ENCODE data around the gene RFX8. TPM values are rescaled to one million over a fixed set of nuclear protein-coding genes. Genes with fewer than 3 reads are reported as not detected.

RFX8 gene
- polyA plus RNA-seq, 4 donors, result 0.10 to 0.35 TPM; not detected in 2

DNA sequence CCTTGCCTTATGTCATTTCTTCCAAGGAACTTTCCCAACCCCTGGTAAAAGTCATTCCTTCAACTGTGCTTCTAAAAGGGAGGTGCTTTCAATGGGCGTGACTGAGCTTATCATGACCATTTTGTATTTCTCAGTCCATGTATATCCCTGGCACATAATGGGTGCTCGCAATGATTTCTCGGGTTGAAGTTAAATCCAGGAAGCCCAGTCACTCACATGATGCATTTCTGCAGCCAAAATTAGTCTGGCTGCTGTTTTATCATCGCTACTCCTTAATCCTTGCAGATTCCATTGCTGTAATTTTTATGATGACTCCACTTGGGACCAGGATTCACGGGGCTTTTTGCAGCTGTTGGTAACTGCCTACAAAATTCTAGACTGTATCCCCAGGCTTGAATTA is 25.9 kb upstream of the RFX8 start:
- no peak overlapping the region for H3K27ac ChIP-seq (ENCODE audit: low read depth in 1 of 3, low read length in 2 of 3)

DNA sequence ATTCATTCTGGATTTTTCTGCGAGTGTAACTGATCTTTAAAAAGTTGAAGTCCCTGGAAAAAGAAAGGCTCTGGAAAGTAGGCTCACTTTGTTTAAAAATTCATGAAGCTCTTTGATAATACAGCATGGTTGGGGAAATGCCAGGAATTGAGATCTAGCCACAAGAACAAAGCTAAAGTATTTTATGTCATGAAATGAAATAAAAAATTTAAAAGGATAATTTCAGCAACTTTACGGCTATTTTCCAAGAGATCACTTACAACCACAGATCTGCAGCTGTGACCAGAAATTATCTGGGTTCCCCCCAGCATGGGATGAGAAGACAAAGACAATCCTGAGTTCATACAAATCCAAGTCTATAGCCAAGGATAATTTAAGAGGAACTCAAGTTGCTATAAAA is 25.3 kb upstream of the RFX8 start:
- Histone ChIP-seq H3K36me3 (ENCODE audit: control insufficient read depth in 3 of 3, insufficient read depth in 2 of 3, low read depth in 1 of 3, low read length in 3 of 3) (no peaks in the 10 kb centered on the region), H3K9me3 (ENCODE audit: control insufficient read depth in 2 of 2, insufficient read depth in 1 of 2, low read depth in 1 of 2, low read length in 1 of 2) (no peaks in the 10 kb centered on the region), H3K27me3 (ENCODE audit: control insufficient read depth in 3 of 3, insufficient read depth in 3 of 3, low read length in 3 of 3) (no peaks in the 10 kb centered on the region), H3K27ac (ENCODE audit: low read depth in 1 of 3, low read length in 2 of 3) (no peak overlapping the region), H3K4me1 (ENCODE audit: control insufficient read depth in 3 of 3, insufficient read depth in 2 of 3, low read depth in 1 of 3, low read length in 2 of 3) (no peaks in the 10 kb centered on the region), H3K4me3 (ENCODE audit: low read depth in 1 of 3, low read length in 3 of 3) (no peak overlapping the region)
- DNase-seq, result no peak
- WGBS, 3 donors, result 66 to 73% (median 72%) methylated on average over 2 of the region's 2 CpGs
- no peak for FAIRE-seq

More for the DNA sequence above, 25.9 kb upstream of the RFX8 start:
- Histone ChIP-seq H3K9me3 (ENCODE audit: control insufficient read depth in 2 of 2, insufficient read depth in 1 of 2, low read depth in 1 of 2, low read length in 1 of 2) (no peaks in the 10 kb centered on the region), H3K4me1 (ENCODE audit: control insufficient read depth in 3 of 3, insufficient read depth in 2 of 3, low read depth in 1 of 3, low read length in 2 of 3) (no peaks in the 10 kb centered on the region), H3K27me3 (ENCODE audit: control insufficient read depth in 3 of 3, insufficient read depth in 3 of 3, low read length in 3 of 3) (no peaks in the 10 kb centered on the region), H3K36me3 (ENCODE audit: control insufficient read depth in 3 of 3, insufficient read depth in 2 of 3, low read depth in 1 of 3, low read length in 3 of 3) (no peaks in the 10 kb centered on the region), H3K4me3 (ENCODE audit: low read depth in 1 of 3, low read length in 3 of 3) (no peak overlapping the region)
- no peak for DNase-seq
- 42 to 50% (median 50%) methylated on average over 5 of the region's 5 CpGs for WGBS, 3 donors
- no peak for FAIRE-seq

DNA sequence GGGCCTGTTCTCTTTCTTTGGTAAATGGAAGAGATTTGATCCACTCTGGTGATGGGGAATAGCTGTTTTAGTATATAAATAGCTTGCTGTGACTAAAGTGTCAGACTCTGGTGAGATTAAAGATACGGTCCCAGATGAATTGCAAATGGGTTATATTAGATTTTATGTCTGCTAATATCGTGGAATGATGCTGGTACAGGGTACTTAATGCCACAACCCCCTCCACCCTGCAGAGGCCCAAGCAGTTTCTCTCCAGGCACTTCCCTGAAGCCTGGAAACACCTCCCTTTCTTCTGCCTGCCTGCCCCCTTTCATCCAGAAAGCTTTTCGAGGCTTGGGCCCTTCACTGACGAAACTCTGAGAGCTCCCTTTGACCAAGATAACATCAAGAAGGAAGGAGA is 21.4 kb upstream of the RFX8 start:
- no peak for DNase-seq
- WGBS, 3 donors, result 75 to 89% (median 86%) methylated on average over 4 of the region's 4 CpGs
- no peaks in the 10 kb centered on the region for H3K9me3 ChIP-seq (ENCODE audit: control insufficient read depth in 2 of 2, insufficient read depth in 1 of 2, low read depth in 1 of 2, low read length in 1 of 2)
- no peaks in the 10 kb centered on the region for H3K27me3 ChIP-seq (ENCODE audit: control insufficient read depth in 3 of 3, insufficient read depth in 3 of 3, low read length in 3 of 3)
- H3K4me1 ChIP-seq (ENCODE audit: control insufficient read depth in 3 of 3, insufficient read depth in 2 of 3, low read depth in 1 of 3, low read length in 2 of 3), result no peaks in the 10 kb centered on the region
- FAIRE-seq, result no peak
- no peak overlapping the region for H3K4me3 ChIP-seq (ENCODE audit: low read depth in 1 of 3, low read length in 3 of 3)
- no peaks in the 10 kb centered on the region for H3K36me3 ChIP-seq (ENCODE audit: control insufficient read depth in 3 of 3, insufficient read depth in 2 of 3, low read depth in 1 of 3, low read length in 3 of 3)
- H3K27ac ChIP-seq (ENCODE audit: low read depth in 1 of 3, low read length in 2 of 3), result no peak overlapping the region

DNA sequence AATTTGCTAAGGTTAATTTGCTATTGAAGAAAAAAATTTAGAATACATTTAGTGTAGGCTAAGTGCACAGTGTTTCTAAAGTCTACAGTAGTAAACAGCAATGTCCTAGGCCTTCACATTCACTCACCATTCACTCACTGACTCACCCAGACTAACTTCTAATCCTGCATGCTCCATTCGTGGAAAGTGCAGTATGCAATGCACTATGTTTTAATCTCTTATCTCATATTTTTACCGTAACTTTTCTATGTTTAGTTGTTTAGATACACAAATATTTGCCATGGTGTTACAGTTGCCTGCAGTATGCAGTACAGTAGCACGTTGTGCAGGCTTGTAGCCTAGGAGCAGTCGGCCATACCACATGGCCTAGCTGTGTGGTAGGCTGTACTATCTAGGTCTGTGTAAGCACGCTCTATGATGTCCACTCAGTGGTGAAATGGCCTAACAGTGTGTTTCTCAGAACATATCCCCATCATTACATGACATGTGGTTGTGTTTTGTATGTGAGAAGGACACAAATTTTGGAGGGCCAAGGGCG is 18.1 kb upstream of the RFX8 start:
- 86 to 92% (median 89%) methylated on average over 6 of the region's 6 CpGs for WGBS, 3 donors
- Histone ChIP-seq H3K27ac (ENCODE audit: low read depth in 1 of 3, low read length in 2 of 3) (no peak overlapping the region), H3K36me3 (ENCODE audit: control insufficient read depth in 3 of 3, insufficient read depth in 2 of 3, low read depth in 1 of 3, low read length in 3 of 3) (no peaks in the 10 kb centered on the region), H3K4me1 (ENCODE audit: control insufficient read depth in 3 of 3, insufficient read depth in 2 of 3, low read depth in 1 of 3, low read length in 2 of 3) (no peaks in the 10 kb centered on the region), H3K9me3 (ENCODE audit: control insufficient read depth in 2 of 2, insufficient read depth in 1 of 2, low read depth in 1 of 2, low read length in 1 of 2) (peaks cover 0 to 5% of the 10 kb centered on the region in 2 donors), H3K4me3 (ENCODE audit: low read depth in 1 of 3, low read length in 3 of 3) (no peak overlapping the region), H3K27me3 (ENCODE audit: control insufficient read depth in 3 of 3, insufficient read depth in 3 of 3, low read length in 3 of 3) (no peaks in the 10 kb centered on the region)
- DNase-seq (no peak), FAIRE-seq (no peak)

DNA sequence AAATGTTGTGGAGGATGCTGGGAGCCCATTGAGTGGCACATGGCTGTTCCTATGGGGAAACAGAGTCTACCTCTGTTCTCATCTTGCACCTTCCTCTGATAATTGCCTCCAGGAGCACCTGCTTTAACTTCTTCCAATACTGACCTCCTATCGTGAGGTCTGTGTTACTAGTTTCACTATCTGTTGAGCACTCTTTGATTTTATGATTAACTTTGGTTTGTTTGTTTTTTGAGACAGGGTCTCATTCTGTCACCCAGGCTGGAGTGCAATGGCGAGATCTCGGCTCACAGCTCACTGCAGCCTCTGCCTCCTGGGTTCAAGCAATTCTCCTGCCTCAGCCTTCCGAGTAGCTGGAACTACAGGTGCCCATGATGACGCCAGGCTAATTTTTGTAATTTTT is 12.1 kb upstream of the RFX8 start:
- Histone ChIP-seq H3K27ac (ENCODE audit: low read depth in 1 of 3, low read length in 2 of 3) (no peak overlapping the region), H3K4me1 (ENCODE audit: control insufficient read depth in 3 of 3, insufficient read depth in 2 of 3, low read depth in 1 of 3, low read length in 2 of 3) (no peaks in the 10 kb centered on the region), H3K4me3 (ENCODE audit: low read depth in 1 of 3, low read length in 3 of 3) (no peak overlapping the region), H3K27me3 (ENCODE audit: control insufficient read depth in 3 of 3, insufficient read depth in 3 of 3, low read length in 3 of 3) (peaks cover 0 to 5% (median 0%) of the 10 kb centered on the region in 3 donors), H3K36me3 (ENCODE audit: control insufficient read depth in 3 of 3, insufficient read depth in 2 of 3, low read depth in 1 of 3, low read length in 3 of 3) (no peaks in the 10 kb centered on the region), H3K9me3 (ENCODE audit: control insufficient read depth in 2 of 2, insufficient read depth in 1 of 2, low read depth in 1 of 2, low read length in 1 of 2) (peaks cover 0 to 7% of the 10 kb centered on the region in 2 donors)
- WGBS, 3 donors, result 41 to 69% (median 55%) methylated on average over 5 of the region's 5 CpGs
- DNase-seq (no peak), FAIRE-seq (no peak)

DNA sequence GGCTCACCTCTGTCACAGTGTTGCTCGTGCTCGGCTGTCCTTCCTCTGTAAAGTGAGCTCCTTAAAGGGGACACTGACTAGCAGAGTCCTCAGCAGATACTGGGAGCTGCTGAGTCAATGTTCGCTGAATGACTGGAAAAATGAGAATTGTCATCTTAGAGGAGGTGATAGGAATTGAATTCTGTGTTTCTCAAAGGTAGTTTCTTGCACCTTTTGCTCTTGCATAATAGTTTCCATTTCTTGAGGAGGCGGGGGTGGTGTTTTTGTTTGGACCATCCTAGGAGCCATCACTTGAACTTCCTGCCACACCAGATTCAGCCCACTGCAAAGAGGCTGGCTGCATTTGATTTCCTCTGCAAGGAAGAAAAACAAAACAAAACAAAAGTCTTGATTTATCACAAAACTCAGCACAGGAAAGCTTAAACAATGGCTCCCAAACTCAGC is 11.4 kb upstream of the RFX8 start:
- no peak for FAIRE-seq
- no peak for DNase-seq

DNA sequence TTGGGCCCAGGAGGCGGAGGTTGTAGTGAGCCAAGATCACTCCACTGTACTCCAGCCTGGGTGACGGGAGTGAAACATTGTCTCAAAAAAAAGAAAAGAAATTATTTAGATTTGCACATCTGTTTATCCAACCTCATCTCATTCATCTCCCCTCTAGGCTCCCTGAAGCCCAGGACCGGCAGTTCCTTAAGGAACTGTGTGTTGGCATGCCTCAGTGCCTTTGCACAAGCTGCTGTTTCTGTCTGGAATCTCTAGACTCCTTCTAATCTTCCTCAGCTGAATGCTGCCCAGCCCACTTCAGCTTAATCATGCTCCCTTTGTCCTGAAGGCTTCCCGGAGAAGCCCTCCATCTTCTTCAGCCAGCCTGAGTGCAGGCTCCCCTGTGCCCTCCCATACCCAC is 10.9 kb upstream of the RFX8 start:
- Histone ChIP-seq H3K27ac (ENCODE audit: low read depth in 1 of 3, low read length in 2 of 3) (no peak overlapping the region), H3K4me3 (ENCODE audit: low read depth in 1 of 3, low read length in 3 of 3) (no peak overlapping the region), H3K4me1 (ENCODE audit: control insufficient read depth in 3 of 3, insufficient read depth in 2 of 3, low read depth in 1 of 3, low read length in 2 of 3) (no peaks in the 10 kb centered on the region), H3K27me3 (ENCODE audit: control insufficient read depth in 3 of 3, insufficient read depth in 3 of 3, low read length in 3 of 3) (peaks cover 0 to 5% (median 0%) of the 10 kb centered on the region in 3 donors), H3K36me3 (ENCODE audit: control insufficient read depth in 3 of 3, insufficient read depth in 2 of 3, low read depth in 1 of 3, low read length in 3 of 3) (no peaks in the 10 kb centered on the region), H3K9me3 (ENCODE audit: control insufficient read depth in 2 of 2, insufficient read depth in 1 of 2, low read depth in 1 of 2, low read length in 1 of 2) (peaks cover 0 to 7% of the 10 kb centered on the region in 2 donors)
- 88 to 92% (median 88%) methylated on average over 4 of the region's 4 CpGs for WGBS, 3 donors
- DNase-seq (no peak), FAIRE-seq (no peak)

More for the DNA sequence above, 11.4 kb upstream of the RFX8 start:
- Histone ChIP-seq H3K27me3 (ENCODE audit: control insufficient read depth in 3 of 3, insufficient read depth in 3 of 3, low read length in 3 of 3) (peaks cover 0 to 5% (median 0%) of the 10 kb centered on the region in 3 donors), H3K36me3 (ENCODE audit: control insufficient read depth in 3 of 3, insufficient read depth in 2 of 3, low read depth in 1 of 3, low read length in 3 of 3) (no peaks in the 10 kb centered on the region), H3K4me1 (ENCODE audit: control insufficient read depth in 3 of 3, insufficient read depth in 2 of 3, low read depth in 1 of 3, low read length in 2 of 3) (no peaks in the 10 kb centered on the region), H3K9me3 (ENCODE audit: control insufficient read depth in 2 of 2, insufficient read depth in 1 of 2, low read depth in 1 of 2, low read length in 1 of 2) (peaks cover 0 to 7% of the 10 kb centered on the region in 2 donors), H3K4me3 (ENCODE audit: low read depth in 1 of 3, low read length in 3 of 3) (no peak overlapping the region), H3K27ac (ENCODE audit: low read depth in 1 of 3, low read length in 2 of 3) (no peak overlapping the region)
- WGBS, 3 donors, result 68 to 82% (median 76%) methylated on average over 4 of the region's 4 CpGs

DNA sequence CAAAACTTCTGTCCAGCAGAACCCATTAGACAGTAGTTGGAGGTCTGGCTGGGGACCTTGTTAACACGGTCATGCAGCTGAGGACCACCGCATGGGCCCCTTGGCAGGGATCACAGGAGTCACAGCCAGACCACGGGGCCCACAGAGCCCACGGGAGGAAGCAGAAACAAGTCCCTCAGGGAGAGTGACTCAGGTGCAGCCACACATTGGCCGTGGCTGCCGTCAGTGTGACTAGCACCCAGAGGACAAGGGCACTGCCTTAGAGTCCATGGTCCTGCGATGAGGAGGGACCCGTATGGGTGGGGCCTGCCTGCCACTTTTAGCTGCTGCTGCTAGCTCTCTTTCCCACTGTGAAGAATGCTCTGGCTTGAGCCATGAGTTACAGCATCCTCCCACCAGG is 5.9 kb upstream of the RFX8 start:
- H3K4me3 ChIP-seq (ENCODE audit: low read depth in 1 of 3, low read length in 3 of 3), result no peak overlapping the region
- H3K27ac ChIP-seq (ENCODE audit: low read depth in 1 of 3, low read length in 2 of 3), result no peak overlapping the region
- H3K27me3 ChIP-seq (ENCODE audit: control insufficient read depth in 3 of 3, insufficient read depth in 3 of 3, low read length in 3 of 3), result peaks cover 0 to 24% (median 0%) of the 10 kb centered on the region in 3 donors
- no peaks in the 10 kb centered on the region for H3K36me3 ChIP-seq (ENCODE audit: control insufficient read depth in 3 of 3, insufficient read depth in 2 of 3, low read depth in 1 of 3, low read length in 3 of 3)
- 82 to 84% (median 83%) methylated on average over 8 of the region's 8 CpGs for WGBS, 3 donors
- no peaks in the 10 kb centered on the region for H3K9me3 ChIP-seq (ENCODE audit: control insufficient read depth in 2 of 2, insufficient read depth in 1 of 2, low read depth in 1 of 2, low read length in 1 of 2)
- no peak for FAIRE-seq
- DNase-seq, result no peak
- H3K4me1 ChIP-seq (ENCODE audit: control insufficient read depth in 3 of 3, insufficient read depth in 2 of 3, low read depth in 1 of 3, low read length in 2 of 3), result no peaks in the 10 kb centered on the region

DNA sequence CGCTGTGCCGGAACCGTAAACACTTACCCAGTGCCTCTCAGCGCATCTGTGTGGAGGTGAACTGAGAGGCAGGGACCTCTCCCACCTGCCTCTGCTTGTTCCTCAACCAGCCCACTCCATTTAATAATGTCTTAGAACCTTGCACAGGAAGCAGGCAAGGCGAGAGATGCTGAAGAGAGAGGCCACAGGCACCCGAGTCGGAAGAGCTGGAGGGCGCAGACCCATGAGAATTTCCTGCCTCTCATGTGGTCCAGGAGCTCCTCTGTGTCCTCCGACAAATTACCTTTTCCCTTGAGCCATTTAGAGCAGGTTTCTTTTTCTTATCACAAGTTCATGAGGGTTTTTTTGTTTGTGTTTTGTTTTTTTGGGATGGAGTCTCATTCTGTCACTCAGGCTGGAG is 4.9 kb upstream of the RFX8 start:
- Histone ChIP-seq H3K36me3 (ENCODE audit: control insufficient read depth in 3 of 3, insufficient read depth in 2 of 3, low read depth in 1 of 3, low read length in 3 of 3) (no peaks in the 10 kb centered on the region), H3K4me1 (ENCODE audit: control insufficient read depth in 3 of 3, insufficient read depth in 2 of 3, low read depth in 1 of 3, low read length in 2 of 3) (no peaks in the 10 kb centered on the region), H3K27me3 (ENCODE audit: control insufficient read depth in 3 of 3, insufficient read depth in 3 of 3, low read length in 3 of 3) (peaks cover 0 to 26% (median 0%) of the 10 kb centered on the region in 3 donors), H3K9me3 (ENCODE audit: control insufficient read depth in 2 of 2, insufficient read depth in 1 of 2, low read depth in 1 of 2, low read length in 1 of 2) (no peaks in the 10 kb centered on the region), H3K27ac (ENCODE audit: low read depth in 1 of 3, low read length in 2 of 3) (no peak overlapping the region), H3K4me3 (ENCODE audit: low read depth in 1 of 3, low read length in 3 of 3) (no peak overlapping the region)
- WGBS, 3 donors, result 67 to 73% (median 67%) methylated on average over 9 of the region's 9 CpGs
- no peak for DNase-seq
- no peak for FAIRE-seq

All from small intestine (tissue), 7 donors.